Right lobe of liver (tissue), 6 donors: Measurements from ENCODE around the gene GABRR2. TPM values are rescaled to one million over a fixed set of nuclear protein-coding genes. Genes with fewer than 3 reads are reported as not detected.

Experiments used
- ATAC-seq, 4 donors: fragments of 200-7000 bp; cut with Tn5 transposase; one replicate each; pipeline ENCODE4 v1.9.1; 2020; ENCODE audit warnings: mild to moderate bottlenecking in 4 of 4, moderate library complexity in 4 of 4
- DNase-seq, 3 donors: peaks; one replicate each; pipeline ENCODE4 v3.0.0-alpha.2; 2020
- H3K27ac ChIP-seq, 3 donors: fragments of 200-600 bp; one replicate each; pipeline ENCODE4 v1.8.0; 2022
- H3K27me3 ChIP-seq, 2 donors: fragments of 200-600 bp; one replicate each; pipeline ENCODE4 v1.8.0; 2022
- H3K36me3 ChIP-seq, 4 donors: fragments of 200-600 bp; sonication (generic) in 1 of 4; one replicate each; pipeline versions ENCODE4 v1.5.1 to v1.8.0; 2017 to 2022; ENCODE audit warnings: control low read depth in 1 of 4
- H3K4me1 ChIP-seq, 4 donors: fragments of 200-600 bp; sonication (generic) in 1 of 4; one replicate each; pipeline versions ENCODE4 v1.5.1 to v1.8.0; 2017 to 2022; ENCODE audit warnings: control low read depth in 1 of 4
- H3K4me3 ChIP-seq, 3 donors: fragments of 200-600 bp; one replicate each; pipeline ENCODE4 v1.8.0; 2022
- H3K9me3 ChIP-seq, 4 donors: fragments of 200-600 bp; sonication (generic) in 1 of 4; one replicate each; pipeline versions ENCODE4 v1.5.1 to v1.8.0; 2017 to 2022; ENCODE audit warnings: control low read depth in 1 of 4
- POLR2A ChIP-seq: fragments of 450-650 bp; IDR thresholded peaks from one replicate; pipeline ENCODE4 v1.6.1; 2017; ENCODE audit warnings: antibody characterized with exemption, mild to moderate bottlenecking
- WGBS: methylation state at CpG from one replicate; pipeline ENCODE4 v1.1.6; 2018; ENCODE audit warnings: low coverage, low lambda C conversion rate; ENCODE audit not compliant: insufficient coverage; ENCODE audit errors: missing lambda C conversion rate; 5-methylcytosine and 5-hydroxymethylcytosine counted together
- intact Hi-C, 2 donors: fragments of 100-400 bp; cut with DNase I; formaldehyde crosslinking; loops; one replicate each; pipeline versions ENCODE4 v1.11.2 to v1.14.1; 2022
- total RNA-seq, 6 experiments: library from RNA; depleted of rRNA in 2 of 6; stranded (reverse); fragments of >200 nt in 2 of 6; fragmentation: NEBNext Ultra II Directional in 3 of 6; extraction: Animal tissue kit (Norgen Biotek cat#: 25700) in 3 of 6; gene quantifications; one replicate each; pipeline versions ENCODE4 v1.1.0 to v1.2.4, GENCODE V29; 2016 to 2023
- TF ChIP-seq, protein P1 (sequence below), 4 donors: fragments of 200-600 bp in 3 of 4; fragments of 450-650 bp in 1 of 4; IDR thresholded peaks; one replicate each; pipeline versions ENCODE4 v1.5.1 to v1.8.0; 2016 to 2022; ENCODE audit warnings: antibody characterized with exemption in 4 of 4, mild to moderate bottlenecking in 2 of 4
- donor health status: DM: no; HTN: yes; CAD: no.
- donor health status: DM: no; HTN: no; CAD: no.
- donor health status: DM: no; HTN: no; CAD: no.
- donor health status: DM: no; HTN: yes; CAD: no.
- donor health status: DM: no; HTN: yes; CAD: no.

Gene GABRR2
- total RNA-seq, 6 experiments from 2014 or later = 0.20 to 1.2 (median 0.56) TPM

DNA sequence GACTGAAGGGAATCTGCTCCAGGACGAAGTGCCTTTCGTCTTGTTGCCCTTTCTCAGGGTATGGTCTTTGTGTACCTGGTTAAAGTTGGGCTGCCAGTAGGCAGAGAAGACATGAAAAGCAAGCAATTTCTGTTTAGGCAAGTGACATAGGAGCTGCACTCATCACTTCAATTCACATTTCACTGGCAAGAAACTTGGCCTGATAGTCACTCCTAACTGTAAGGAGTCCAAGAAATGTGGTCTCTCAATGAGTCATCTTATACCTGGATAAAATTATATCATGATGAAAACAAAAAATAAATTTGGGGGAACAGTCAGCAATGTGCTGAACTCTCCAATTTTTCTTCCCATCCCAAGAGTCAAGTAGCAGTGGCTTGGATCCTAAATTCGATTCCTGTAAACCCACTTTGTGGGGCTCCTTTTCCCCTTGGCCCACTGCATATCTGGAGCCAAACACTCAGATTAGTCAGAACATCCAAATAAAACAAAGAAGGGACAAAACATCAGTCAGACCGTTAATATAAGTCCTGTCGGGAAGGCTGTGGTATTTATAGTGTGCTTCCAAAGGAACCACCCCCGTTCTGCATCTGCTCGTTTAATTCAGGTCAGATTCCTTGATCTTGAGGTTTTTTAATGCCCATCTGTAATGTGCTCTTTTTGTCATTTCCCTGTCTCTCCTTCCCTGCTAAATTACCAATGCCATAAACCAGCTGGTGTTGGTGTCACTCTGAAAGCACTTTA, 93.0 kb downstream of the GABRR2 start:
- ATAC-seq (no peak), DNase-seq (no peak)
- no peaks in the 10 kb centered on the region for H3K36me3 ChIP-seq
- intact Hi-C loops = no loop called here
- no peak for TF ChIP-seq POLR2A
- TF ChIP-seq, protein P1, sequence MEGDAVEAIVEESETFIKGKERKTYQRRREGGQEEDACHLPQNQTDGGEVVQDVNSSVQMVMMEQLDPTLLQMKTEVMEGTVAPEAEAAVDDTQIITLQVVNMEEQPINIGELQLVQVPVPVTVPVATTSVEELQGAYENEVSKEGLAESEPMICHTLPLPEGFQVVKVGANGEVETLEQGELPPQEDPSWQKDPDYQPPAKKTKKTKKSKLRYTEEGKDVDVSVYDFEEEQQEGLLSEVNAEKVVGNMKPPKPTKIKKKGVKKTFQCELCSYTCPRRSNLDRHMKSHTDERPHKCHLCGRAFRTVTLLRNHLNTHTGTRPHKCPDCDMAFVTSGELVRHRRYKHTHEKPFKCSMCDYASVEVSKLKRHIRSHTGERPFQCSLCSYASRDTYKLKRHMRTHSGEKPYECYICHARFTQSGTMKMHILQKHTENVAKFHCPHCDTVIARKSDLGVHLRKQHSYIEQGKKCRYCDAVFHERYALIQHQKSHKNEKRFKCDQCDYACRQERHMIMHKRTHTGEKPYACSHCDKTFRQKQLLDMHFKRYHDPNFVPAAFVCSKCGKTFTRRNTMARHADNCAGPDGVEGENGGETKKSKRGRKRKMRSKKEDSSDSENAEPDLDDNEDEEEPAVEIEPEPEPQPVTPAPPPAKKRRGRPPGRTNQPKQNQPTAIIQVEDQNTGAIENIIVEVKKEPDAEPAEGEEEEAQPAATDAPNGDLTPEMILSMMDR (IDR thresholded peaks at IDR 0.05) = no peak
- no peaks in the 10 kb centered on the region for H3K27me3 ChIP-seq
- H3K9me3 ChIP-seq = no peaks in the 10 kb centered on the region
- H3K4me3 ChIP-seq = no peak overlapping the region
- 60% methylated on average over 6 of the region's 7 CpGs for WGBS
- no peaks in the 10 kb centered on the region for H3K4me1 ChIP-seq
- H3K27ac ChIP-seq = no peak overlapping the region

DNA sequence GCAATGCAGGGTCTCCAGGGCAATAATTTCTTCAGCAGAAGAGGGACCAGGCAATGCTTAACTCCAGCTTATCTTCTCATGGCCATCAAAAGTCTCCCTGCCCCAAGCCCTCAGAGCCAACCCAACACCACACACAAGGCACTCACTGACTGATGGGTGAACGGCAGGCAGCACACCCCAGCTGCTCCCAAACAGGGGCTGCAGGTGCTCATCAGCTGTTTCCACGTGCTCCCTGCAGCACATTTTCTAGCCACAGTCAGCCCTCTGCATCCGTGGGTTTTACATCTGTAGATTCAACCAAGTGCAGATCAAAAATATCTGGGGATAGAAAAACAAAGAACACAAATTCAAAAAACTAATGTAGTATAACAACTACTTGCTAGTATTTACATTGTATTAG, 94.0 kb downstream of the GABRR2 start:
- no peak for DNase-seq
- Histone ChIP-seq H3K4me3 (no peak overlapping the region), H3K27ac (no peak overlapping the region), H3K36me3 (no peaks in the 10 kb centered on the region), H3K4me1 (no peaks in the 10 kb centered on the region), H3K27me3 (no peaks in the 10 kb centered on the region), H3K9me3 (no peaks in the 10 kb centered on the region)
- no peak for TF ChIP-seq POLR2A
- TF ChIP-seq, protein P1 (IDR thresholded peaks at IDR 0.05) = no peak
- intact Hi-C loops = no loop called here
- WGBS = 66% methylated on average over 3 of the region's 3 CpGs
- ATAC-seq = no peak

DNA sequence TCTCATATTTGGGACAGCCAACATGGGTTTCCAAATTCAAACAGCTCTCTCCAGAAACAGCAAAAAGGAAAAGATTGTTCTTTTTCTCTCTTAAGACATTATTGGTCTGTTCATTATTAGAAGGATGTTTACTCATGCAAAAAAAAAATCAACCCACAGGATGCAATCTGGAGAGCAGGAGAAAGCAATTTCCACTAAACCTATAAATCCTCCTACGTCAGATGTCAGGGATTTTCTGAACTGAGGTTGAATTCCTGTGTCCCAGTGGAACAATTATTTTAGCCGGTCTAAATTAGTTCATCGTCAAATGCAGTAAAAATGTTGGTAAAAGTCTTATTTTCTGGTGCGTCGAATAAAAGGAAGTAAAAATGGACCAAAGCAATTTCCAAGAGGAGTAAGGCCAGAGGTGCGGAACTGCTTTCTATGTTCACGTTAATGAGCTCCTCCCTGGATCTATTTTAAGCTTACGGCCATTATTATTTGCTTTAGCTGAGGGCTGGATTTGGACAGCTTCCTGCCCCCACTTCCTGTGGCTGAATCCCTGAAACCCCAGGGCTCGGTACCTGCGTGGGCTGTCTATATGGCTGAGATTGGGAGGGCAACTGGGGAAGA, 97.7 kb downstream of the GABRR2 start, which contains the start of gene GABRR1:
Gene GABRR1, minus strand, starts transcription at position 60 of the 612 bp plus-strand sequence. Its CDS starts 36 bp downstream, at position 24.
- Histone ChIP-seq H3K27me3 (no peaks in the 10 kb centered on the region), H3K4me3 (no peak within 1 kb of the TSS), H3K36me3 (no peaks in the 10 kb centered on the region), H3K4me1 (no peaks in the 10 kb centered on the region), H3K9me3 (no peaks in the 10 kb centered on the region), H3K27ac (no peak within 1 kb of the TSS)
- DNase-seq (no peak), ATAC-seq (no peak)
- 45% methylated on average over 10 of the region's 10 CpGs for WGBS
- no peak for TF ChIP-seq POLR2A
- TF ChIP-seq, protein P1 (IDR thresholded peaks at IDR 0.05) = no peak
- intact Hi-C loops = no loop called here

DNA sequence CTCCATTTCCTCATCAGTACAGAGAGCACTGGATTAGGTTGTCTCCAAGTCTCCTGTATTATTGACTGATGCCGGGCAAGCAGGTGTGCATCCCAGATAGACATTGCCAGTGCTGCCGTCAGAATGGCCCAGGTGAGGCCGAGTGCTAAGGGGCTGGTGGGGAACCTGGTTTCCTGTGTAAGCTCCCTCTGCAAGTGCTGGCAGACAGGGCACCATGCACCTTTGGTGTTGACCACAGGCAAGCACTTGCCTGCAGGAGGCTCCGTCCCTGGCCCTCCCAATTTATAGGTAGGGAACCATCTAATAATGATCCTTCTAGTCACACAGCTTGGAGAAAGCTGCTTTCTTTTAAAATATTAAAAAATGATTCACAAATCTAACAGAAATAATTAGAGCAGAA, 98.7 kb downstream of the GABRR2 start:
- WGBS = 100% methylated on average over 1 of the region's 4 CpGs
- DNase-seq = no peak
- no peaks in the 10 kb centered on the region for H3K27me3 ChIP-seq
- no peak overlapping the region for H3K4me3 ChIP-seq
- ATAC-seq = no peak
- H3K4me1 ChIP-seq = no peaks in the 10 kb centered on the region
- intact Hi-C loops = no loop called here
- H3K36me3 ChIP-seq = no peaks in the 10 kb centered on the region
- H3K9me3 ChIP-seq = no peaks in the 10 kb centered on the region
- no peak overlapping the region for H3K27ac ChIP-seq
- TF ChIP-seq, protein P1 (IDR thresholded peaks at IDR 0.05) = no peak
- TF ChIP-seq POLR2A = no peak
